Lower leg skin (tissue), 3 donors: ENCODE data around the gene SELPLG.
"Not testable (repeated sequence)": the region's sequence is repeated elsewhere in the genome, so short reads cannot be mapped to it uniquely, and the experiment has no call there.

ENCODE experiments used
- CTCF ChIP-seq, 3 donors: fragments of 450-650 bp; IDR thresholded peaks; one replicate each; pipeline ENCODE4 v1.5.1; 2016; ENCODE audit warnings: antibody characterized with exemption in 3 of 3, mild to moderate bottlenecking in 3 of 3, moderate library complexity in 2 of 3
- POLR2A ChIP-seq, 2 donors: fragments of 450-650 bp; IDR thresholded peaks; one replicate each; pipeline ENCODE4 v1.6.1; 2016 to 2017; ENCODE audit warnings: antibody characterized with exemption in 2 of 2, mild to moderate bottlenecking in 1 of 2, moderate library complexity in 1 of 2

- not testable (repeated sequence) for TF ChIP-seq CTCF, POLR2A (IDR thresholded peaks at IDR 0.05)
Measured at GRCh38 chr12:108590463-108590862, 43.2 kb downstream of the SELPLG start.
